GM12878 (cell line): ENCODE data around the gene HOXD9. TPM values are rescaled to one million over a fixed set of nuclear protein-coding genes. Genes with fewer than 3 reads are reported as not detected.

Experiments
- ATAC-seq: fragments of 200-7000 bp; cut with Tn5 transposase; 3 replicates; pipeline ENCODE4 v1.9.1; 2020; ENCODE audit warnings: mild to moderate bottlenecking, moderate library complexity
- BruUV-seq: library from RNA; stranded (reverse); fragments of 400-500 nt; replicated peaks from 2 replicates; lab custom pipeline; 2021; lab: Mats Ljungman, UMichigan
- CTCF ChIA-PET: fragments of 300-600 bp; sonication (Branson Sonifier 250); formaldehyde crosslinking; extraction: SDS; loops from one replicate; lab custom pipeline; 2021; ENCODE audit warnings: inconsistent platforms; lab: Yijun Ruan, JAX
- POLR2A ChIA-PET: fragments of 350-600 bp; formaldehyde crosslinking; extraction: SDS; loops from one replicate; lab custom pipeline; 2021; ENCODE audit warnings: inconsistent platforms; lab: Charles Lee
- RAD21 ChIA-PET: fragments of 300-600 bp; sonication (Branson Sonifier 250); formaldehyde crosslinking; loops from one replicate; lab custom pipeline; 2023; ENCODE audit warnings: antibody characterized with exemption; ENCODE audit not compliant: unreplicated experiment; lab: Charles Lee
- SMC1A ChIA-PET: fragments of 300-600 bp; sonication (Branson Sonifier 250); formaldehyde crosslinking; loops from one replicate; lab custom pipeline; 2023; ENCODE audit not compliant: unreplicated experiment, uncharacterized antibody; lab: Charles Lee
- DNase-seq: peaks from one replicate; pipeline ENCODE4 v3.0.0-alpha.2; 2011; ENCODE audit warnings: low read depth, low spot score
- FAIRE-seq: peaks from 3 replicates; lab custom pipeline; 2011; peaks lifted over from hg19 to GRCh38; lab: Jason Lieb, UNC
- H2AFZ ChIP-seq: 2 replicates; pipeline ENCODE4 v1.6.0; 2011; ENCODE audit warnings: low read depth, low read length, control low read depth; ENCODE audit not compliant: control insufficient read depth
- H3K27ac ChIP-seq: 2 replicates; pipeline ENCODE4 v1.5.1; 2011; ENCODE audit warnings: control low read depth; ENCODE audit not compliant: control insufficient read depth, insufficient read depth
- H3K27me3 ChIP-seq, 2 experiments: replicated peaks in 1 of 2; 2 replicates each; pipeline versions ENCODE4 v1.6.0 to v1.6.1; 2011; ENCODE audit warnings: low read length in 1 of 2; ENCODE audit not compliant: control insufficient read depth in 2 of 2, insufficient read depth in 2 of 2
- H3K36me3 ChIP-seq, 2 experiments: 2 replicates each; pipeline ENCODE4 v1.5.1; 2011; ENCODE audit warnings: low read length in 1 of 2; ENCODE audit not compliant: control insufficient read depth in 2 of 2, insufficient read depth in 2 of 2
- H3K4me1 ChIP-seq: 2 replicates; pipeline ENCODE4 v1.6.1; 2011; ENCODE audit warnings: mild to moderate bottlenecking, low read length, moderate library complexity, mixed read lengths; ENCODE audit not compliant: control insufficient read depth, insufficient read depth
- H3K4me2 ChIP-seq: 2 replicates; pipeline ENCODE4 v1.6.0; 2011; ENCODE audit warnings: control low read depth; ENCODE audit not compliant: control insufficient read depth, insufficient read depth
- H3K4me3 ChIP-seq: fragments of 200-600 bp; sonication (generic); 2 replicates; pipeline ENCODE4 v1.5.1; 2016
- H3K79me2 ChIP-seq: 2 replicates; pipeline ENCODE4 v1.6.0; 2011; ENCODE audit warnings: low read length; ENCODE audit not compliant: control insufficient read depth, insufficient read depth
- H3K9ac ChIP-seq: 2 replicates; pipeline ENCODE4 v1.8.0; 2011; ENCODE audit warnings: low read length, control low read depth, mixed read lengths; ENCODE audit not compliant: control insufficient read depth, insufficient read depth
- H3K9me3 ChIP-seq: replicated peaks from 3 replicates; pipeline ENCODE4 v1.5.1; 2011; ENCODE audit warnings: mild to moderate bottlenecking, low read length; ENCODE audit not compliant: control insufficient read depth, insufficient read depth
- H4K20me1 ChIP-seq: 2 replicates; pipeline ENCODE4 v1.6.0; 2011; ENCODE audit not compliant: control insufficient read depth, insufficient read depth
- BACH1 ChIP-seq: fragments of 450-650 bp; IDR thresholded peaks from 2 replicates; pipeline ENCODE4 v1.6.1; 2017; ENCODE audit warnings: mild to moderate bottlenecking, borderline replicate concordance
- CEBPZ ChIP-seq: fragments of 150-350 bp; IDR thresholded peaks from 2 replicates; pipeline ENCODE4 v1.6.1; 2016; ENCODE audit warnings: low read depth, low read length
- CHD2 ChIP-seq: IDR thresholded peaks from 2 replicates; pipeline ENCODE4 v1.6.1; 2011; ENCODE audit warnings: low read depth, low read length, improper control_type of control experiment, borderline replicate concordance
- ELK1 ChIP-seq: IDR thresholded peaks from 2 replicates; pipeline ENCODE4 v1.6.1; 2012; ENCODE audit warnings: low read depth, low read length, improper control_type of control experiment
- KAT2A ChIP-seq: conservative IDR thresholded peaks from 2 replicates; pipeline ENCODE4 v1.6.1; 2011; ENCODE audit warnings: low read depth, low read length; ENCODE audit not compliant: control insufficient read depth
- NR2C1 ChIP-seq: fragments of 450-650 bp; IDR thresholded peaks from 2 replicates; pipeline ENCODE4 v1.6.1; 2017; ENCODE audit warnings: antibody characterized with exemption, mild to moderate bottlenecking, moderate library complexity
- RAD51 ChIP-seq: fragments of 450-650 bp; IDR thresholded peaks from 2 replicates; pipeline ENCODE4 v1.6.1; 2016; ENCODE audit warnings: moderate library complexity, mild to moderate bottlenecking, inconsistent platforms
- YBX1 ChIP-seq: fragments of 450-650 bp; IDR thresholded peaks from 2 replicates; pipeline ENCODE4 v1.6.1; 2016; ENCODE audit warnings: antibody characterized with exemption
- ZBTB4 ChIP-seq: fragments of 450-650 bp; formaldehyde crosslinking; IDR thresholded peaks from 2 replicates; pipeline ENCODE4 v1.4.0; 2022; ENCODE audit warnings: mild to moderate bottlenecking, moderate library complexity
- ZNF592 ChIP-seq: fragments of 450-650 bp; IDR thresholded peaks from 2 replicates; pipeline ENCODE4 v1.6.1; 2017; ENCODE audit warnings: mild to moderate bottlenecking, moderate library complexity
- WGBS: methylation state at CpG from one replicate; pipeline ENCODE4 v1.1.6; 2016; ENCODE audit warnings: low lambda C conversion rate; ENCODE audit not compliant: insufficient replicate concordance, insufficient coverage; ENCODE audit errors: missing lambda C conversion rate; 5-methylcytosine and 5-hydroxymethylcytosine counted together
- in situ Hi-C: fragments of 300-500 bp; cut with MboI; formaldehyde crosslinking; loops from 9 replicates; pipeline ENCODE4 v1.14.3; 2018; ENCODE audit warnings: mixed read lengths
- intact Hi-C: fragments of 100-400 bp; cut with micrococcal nuclease; formaldehyde crosslinking; loops from one replicate; pipeline ENCODE4 v1.14.2; 2022; ENCODE audit not compliant: unreplicated experiment
- polyA plus RNA-seq, 11 experiments: library from polyadenylated mRNA; depleted of rRNA in 4 of 11; unstranded in 6 of 11; stranded (reverse) in 5 of 11; fragments of >200 nt; fragmentation: Nextera tagmentation in 4 of 11; fragmentation: Illumina TruSeq in 1 of 11; extraction: Ambion mirVana in 4 of 11; extraction: Trizol in 1 of 11; gene quantifications; 1 replicate in 1 of 11; 2 replicates in 10 of 11; pipeline versions ENCODE4 v1.2.1 to v1.2.3, GENCODE V29; 2011 to 2016; ENCODE audit warnings: inconsistent platforms in 2 of 11, missing spikeins in 2 of 11, low read depth in 1 of 11
- total RNA-seq, 4 experiments: library from RNA; depleted of rRNA in 3 of 4; stranded (reverse); fragments of >200 nt in 3 of 4; fragmentation: Illumina TruSeq in 1 of 4; extraction: Trizol in 1 of 4; gene quantifications; 2 replicates each; pipeline versions ENCODE4 v1.2.1 to v1.2.3, GENCODE V29; 2013 to 2021

Gene HOXD9
- total and polyA plus RNA-seq, 10 of the 15 experiments (the other 5 are each of a cell fraction or from before 2014, with no cell fraction given): not detected

- H3K27ac ChIP-seq: no peak overlapping the region
- WGBS: 48% methylated on average over 37 of the region's 50 CpGs
- H3K36me3 ChIP-seq: no peaks in the 10 kb centered on the region
- H3K9ac ChIP-seq: no peak overlapping the region
- H4K20me1 ChIP-seq: no peaks in the 10 kb centered on the region
- peaks cover 2% of the 10 kb centered on the region; the same call in 2 of the 3 replicates for H3K9me3 ChIP-seq
- CTCF ChIA-PET: no interaction called here
- POLR2A ChIA-PET: no interaction called here
- DNase-seq: no peak
- in situ Hi-C loops (no loop called here), intact Hi-C loops (no loop called here)
- H3K27me3 ChIP-seq: peaks cover 18 to 35% of the 10 kb centered on the region in 2 experiments
- RAD21 ChIA-PET: no interaction called here
- FAIRE-seq: no peak
- no peaks in the 10 kb centered on the region for H3K79me2 ChIP-seq
- no peak overlapping the region for H3K4me2 ChIP-seq
- no peaks in the 10 kb centered on the region for H3K4me1 ChIP-seq
- H2AFZ ChIP-seq: no peak overlapping the region
- no peak for ATAC-seq
- SMC1A ChIA-PET: interaction anchor here (0.9 kb wide), 1 partner anchor 14 kb away, joined by 5 read pairs; no protein-coding TSS in a partner anchor
- no TSS peak for BruUV-seq
- H3K4me3 ChIP-seq: no peak overlapping the region
- no peak for TF ChIP-seq KAT2A
- no peak for TF ChIP-seq ZBTB4 (CRISPR knock-in tag)
- TF ChIP-seq NR2C1: no peak
- no peak for TF ChIP-seq ZNF592
- no peak for TF ChIP-seq YBX1
- no peak for TF ChIP-seq ELK1
- TF ChIP-seq BACH1: no peak
- TF ChIP-seq RAD51: no peak
- TF ChIP-seq CHD2: no peak
- TF ChIP-seq CEBPZ: no peak
These were observed 37.9 kb downstream of the HOXD9 start for GRCh38 chr2:176160251-176160985.
